Measurements from ENCODE around the gene FPR1.

FPR1 gene

GRCh38 chr19:51721905-51722304 is 29.8 kb downstream of the FPR1 start:
- no peak overlapping the region for H3K4me3 ChIP-seq (ENCODE audit: insufficient read depth, low read depth, low read length, poor library complexity, severe bottlenecking)
- no peaks in the 10 kb centered on the region for H3K27me3 ChIP-seq (replicated peaks; ENCODE audit: control insufficient read depth, insufficient read depth, low read length, poor library complexity, severe bottlenecking)
- DNase-seq, result no peak
- H3K36me3 ChIP-seq (ENCODE audit: control insufficient read depth, insufficient read depth, low read length), result no peaks in the 10 kb centered on the region
- H3K4me1 ChIP-seq (ENCODE audit: control insufficient read depth, insufficient read depth, low read length, poor library complexity, severe bottlenecking), result no peaks in the 10 kb centered on the region
- H3K9me3 ChIP-seq (ENCODE audit: control insufficient read depth, low read length), result no peaks in the 10 kb centered on the region
- H3K27ac ChIP-seq (ENCODE audit: insufficient read depth, low read length, poor library complexity, severe bottlenecking), result no peak overlapping the region

- Histone ChIP-seq H3K9me3 (ENCODE audit: control insufficient read depth, low read length) (no peaks in the 10 kb centered on the region), H3K4me1 (ENCODE audit: control insufficient read depth, insufficient read depth, low read length, poor library complexity, severe bottlenecking) (no peaks in the 10 kb centered on the region), H3K27ac (ENCODE audit: insufficient read depth, low read length, poor library complexity, severe bottlenecking) (no peak overlapping the region), H3K4me3 (ENCODE audit: insufficient read depth, low read depth, low read length, poor library complexity, severe bottlenecking) (no peak overlapping the region), H3K27me3 (replicated peaks; ENCODE audit: control insufficient read depth, insufficient read depth, low read length, poor library complexity, severe bottlenecking) (no peaks in the 10 kb centered on the region), H3K36me3 (ENCODE audit: control insufficient read depth, insufficient read depth, low read length) (no peaks in the 10 kb centered on the region)
- DNase-seq, result no peak
These were observed 32.3 kb downstream of the FPR1 start for GRCh38 chr19:51719251-51719988.

GRCh38 chr19:51716925-51717324 is 34.8 kb downstream of the FPR1 start:
- Histone ChIP-seq H3K4me1 (ENCODE audit: control insufficient read depth, insufficient read depth, low read length, poor library complexity, severe bottlenecking) (no peaks in the 10 kb centered on the region), H3K9me3 (ENCODE audit: control insufficient read depth, low read length) (no peaks in the 10 kb centered on the region), H3K27ac (ENCODE audit: insufficient read depth, low read length, poor library complexity, severe bottlenecking) (no peak overlapping the region), H3K27me3 (replicated peaks; ENCODE audit: control insufficient read depth, insufficient read depth, low read length, poor library complexity, severe bottlenecking) (no peaks in the 10 kb centered on the region), H3K4me3 (ENCODE audit: insufficient read depth, low read depth, low read length, poor library complexity, severe bottlenecking) (no peak overlapping the region), H3K36me3 (ENCODE audit: control insufficient read depth, insufficient read depth, low read length) (no peaks in the 10 kb centered on the region)
- no peak for DNase-seq

GRCh38 chr19:51715850-51716249 is 35.8 kb downstream of the FPR1 start:
- DNase-seq, result no peak
- no peak overlapping the region for H3K27ac ChIP-seq (ENCODE audit: insufficient read depth, low read length, poor library complexity, severe bottlenecking)
- H3K4me1 ChIP-seq (ENCODE audit: control insufficient read depth, insufficient read depth, low read length, poor library complexity, severe bottlenecking), result no peaks in the 10 kb centered on the region
- no peak overlapping the region for H3K4me3 ChIP-seq (ENCODE audit: insufficient read depth, low read depth, low read length, poor library complexity, severe bottlenecking)
- no peaks in the 10 kb centered on the region for H3K9me3 ChIP-seq (ENCODE audit: control insufficient read depth, low read length)
- H3K36me3 ChIP-seq (ENCODE audit: control insufficient read depth, insufficient read depth, low read length), result no peaks in the 10 kb centered on the region
- no peaks in the 10 kb centered on the region for H3K27me3 ChIP-seq (replicated peaks; ENCODE audit: control insufficient read depth, insufficient read depth, low read length, poor library complexity, severe bottlenecking)

DNA sequence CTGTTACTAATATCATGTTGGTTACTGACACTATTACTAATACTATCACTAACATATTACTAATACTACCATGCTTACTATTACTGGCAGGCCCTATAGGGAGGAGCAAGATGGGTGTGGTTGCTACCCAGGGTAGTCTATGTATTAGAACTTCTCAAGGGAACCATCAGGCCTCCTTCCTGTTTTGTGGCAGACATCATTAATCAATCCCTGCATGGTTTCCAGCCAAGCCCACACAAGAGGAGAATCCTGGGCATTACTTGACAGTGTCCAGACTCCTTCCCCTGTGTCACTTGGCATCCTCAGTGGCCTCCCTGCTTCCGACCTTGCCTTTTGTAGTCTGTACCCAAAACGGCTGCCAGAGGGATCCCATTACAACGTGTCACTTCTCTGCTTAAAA is 36.8 kb downstream of the FPR1 start:
- H3K36me3 ChIP-seq (ENCODE audit: control insufficient read depth, insufficient read depth, low read length), result no peaks in the 10 kb centered on the region
- H3K4me1 ChIP-seq (ENCODE audit: control insufficient read depth, insufficient read depth, low read length, poor library complexity, severe bottlenecking), result no peaks in the 10 kb centered on the region
- no peak overlapping the region for H3K27ac ChIP-seq (ENCODE audit: insufficient read depth, low read length, poor library complexity, severe bottlenecking)
- no peak overlapping the region for H3K4me3 ChIP-seq (ENCODE audit: insufficient read depth, low read depth, low read length, poor library complexity, severe bottlenecking)
- no peaks in the 10 kb centered on the region for H3K27me3 ChIP-seq (replicated peaks; ENCODE audit: control insufficient read depth, insufficient read depth, low read length, poor library complexity, severe bottlenecking)
- H3K9me3 ChIP-seq (ENCODE audit: control insufficient read depth, low read length), result no peaks in the 10 kb centered on the region
- DNase-seq, result no peak

DNA sequence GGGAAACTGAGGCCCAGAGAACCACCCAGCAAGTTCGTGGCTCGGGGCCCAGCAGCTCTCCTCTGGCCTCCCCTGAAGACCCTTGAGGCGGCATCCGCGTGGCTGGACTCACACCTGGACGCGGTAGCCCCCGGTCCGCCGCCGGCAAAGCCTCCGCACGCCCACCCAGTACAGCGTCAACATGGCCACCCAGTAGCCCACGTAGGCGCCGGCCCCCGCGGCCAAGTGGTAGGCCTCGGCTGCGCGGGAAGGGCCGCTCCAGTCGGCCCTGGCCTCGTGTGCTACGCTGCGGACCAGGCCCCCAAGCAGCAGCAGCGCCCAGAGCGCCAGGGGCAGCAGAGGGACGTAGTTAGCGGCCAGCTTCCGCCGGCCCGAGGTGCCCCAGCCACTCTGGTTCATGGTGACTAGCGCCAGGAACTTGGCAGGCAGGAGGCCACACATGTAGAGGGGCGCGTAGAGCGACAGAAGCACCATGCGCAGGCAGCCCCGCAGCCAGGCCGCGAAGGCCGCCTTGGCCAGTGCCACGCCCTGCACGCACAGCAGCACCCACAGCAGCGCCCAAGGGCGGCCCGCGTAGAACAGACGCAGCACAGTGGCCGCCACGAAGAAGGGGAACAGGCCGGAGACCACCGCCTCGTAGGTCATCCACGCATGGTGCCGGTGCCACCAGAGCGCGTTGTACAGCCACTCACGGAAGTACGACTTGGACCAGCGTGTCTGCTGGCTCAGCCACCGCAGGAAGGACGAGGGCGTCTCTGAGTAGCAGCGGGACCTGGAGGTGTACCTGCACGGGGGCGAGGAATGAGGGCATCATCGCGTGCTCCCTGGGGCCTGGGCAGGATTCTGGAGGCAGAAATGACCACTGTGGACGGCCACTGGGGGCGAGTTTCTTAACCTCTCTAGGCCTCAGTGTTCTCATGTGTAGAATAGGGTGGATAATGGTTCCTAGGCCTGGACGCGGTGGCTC is 38.1 kb downstream of the FPR1 start:
- Histone ChIP-seq H3K36me3 (ENCODE audit: control insufficient read depth, insufficient read depth, low read length) (no peaks in the 10 kb centered on the region), H3K4me3 (ENCODE audit: insufficient read depth, low read depth, low read length, poor library complexity, severe bottlenecking) (no peak overlapping the region), H3K27ac (ENCODE audit: insufficient read depth, low read length, poor library complexity, severe bottlenecking) (no peak overlapping the region), H3K27me3 (replicated peaks; ENCODE audit: control insufficient read depth, insufficient read depth, low read length, poor library complexity, severe bottlenecking) (no peaks in the 10 kb centered on the region), H3K4me1 (ENCODE audit: control insufficient read depth, insufficient read depth, low read length, poor library complexity, severe bottlenecking) (no peaks in the 10 kb centered on the region), H3K9me3 (ENCODE audit: control insufficient read depth, low read length) (no peaks in the 10 kb centered on the region)
- no peak for DNase-seq

GRCh38 chr19:51712461-51713081 is 39.1 kb downstream of the FPR1 start:
- Histone ChIP-seq H3K36me3 (ENCODE audit: control insufficient read depth, insufficient read depth, low read length) (no peaks in the 10 kb centered on the region), H3K4me1 (ENCODE audit: control insufficient read depth, insufficient read depth, low read length, poor library complexity, severe bottlenecking) (no peaks in the 10 kb centered on the region), H3K27me3 (replicated peaks; ENCODE audit: control insufficient read depth, insufficient read depth, low read length, poor library complexity, severe bottlenecking) (no peaks in the 10 kb centered on the region), H3K4me3 (ENCODE audit: insufficient read depth, low read depth, low read length, poor library complexity, severe bottlenecking) (no peak overlapping the region), H3K27ac (ENCODE audit: insufficient read depth, low read length, poor library complexity, severe bottlenecking) (no peak overlapping the region), H3K9me3 (ENCODE audit: control insufficient read depth, low read length) (no peaks in the 10 kb centered on the region)
- no peak for DNase-seq

DNA sequence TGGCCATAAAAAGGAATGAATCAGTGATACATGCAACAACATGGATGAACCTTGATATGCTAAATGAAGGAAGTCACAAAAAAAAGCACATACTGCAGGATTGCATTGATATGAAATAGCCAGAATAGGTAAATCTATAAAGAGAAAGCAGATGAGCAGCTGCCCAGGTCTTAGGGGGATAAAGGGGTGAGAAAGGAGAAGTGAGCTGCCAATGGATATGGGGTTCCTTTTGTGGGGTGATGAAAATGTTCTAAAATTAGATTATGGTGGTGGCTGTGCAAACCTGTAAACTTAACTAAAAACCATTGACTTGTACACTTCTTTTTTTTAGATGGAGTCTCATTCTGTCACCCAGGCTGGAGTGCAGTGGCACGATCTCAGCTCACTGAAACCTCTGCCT is 40.0 kb downstream of the FPR1 start:
- H3K9me3 ChIP-seq (ENCODE audit: control insufficient read depth, low read length), result no peaks in the 10 kb centered on the region
- no peak for DNase-seq
- no peak overlapping the region for H3K27ac ChIP-seq (ENCODE audit: insufficient read depth, low read length, poor library complexity, severe bottlenecking)
- H3K4me3 ChIP-seq (ENCODE audit: insufficient read depth, low read depth, low read length, poor library complexity, severe bottlenecking), result no peak overlapping the region
- H3K27me3 ChIP-seq (replicated peaks; ENCODE audit: control insufficient read depth, insufficient read depth, low read length, poor library complexity, severe bottlenecking), result no peaks in the 10 kb centered on the region
- H3K36me3 ChIP-seq (ENCODE audit: control insufficient read depth, insufficient read depth, low read length), result no peaks in the 10 kb centered on the region
- no peaks in the 10 kb centered on the region for H3K4me1 ChIP-seq (ENCODE audit: control insufficient read depth, insufficient read depth, low read length, poor library complexity, severe bottlenecking)

- no peaks in the 10 kb centered on the region for H3K27me3 ChIP-seq (replicated peaks; ENCODE audit: control insufficient read depth, insufficient read depth, low read length, poor library complexity, severe bottlenecking)
- no peak overlapping the region for H3K4me3 ChIP-seq (ENCODE audit: insufficient read depth, low read depth, low read length, poor library complexity, severe bottlenecking)
- no peaks in the 10 kb centered on the region for H3K9me3 ChIP-seq (ENCODE audit: control insufficient read depth, low read length)
- no peaks in the 10 kb centered on the region for H3K36me3 ChIP-seq (ENCODE audit: control insufficient read depth, insufficient read depth, low read length)
- no peak for DNase-seq
- H3K27ac ChIP-seq (ENCODE audit: insufficient read depth, low read length, poor library complexity, severe bottlenecking), result no peak overlapping the region
- H3K4me1 ChIP-seq (ENCODE audit: control insufficient read depth, insufficient read depth, low read length, poor library complexity, severe bottlenecking), result no peaks in the 10 kb centered on the region
These were observed 41.5 kb downstream of the FPR1 start for GRCh38 chr19:51710163-51710562.

DNA sequence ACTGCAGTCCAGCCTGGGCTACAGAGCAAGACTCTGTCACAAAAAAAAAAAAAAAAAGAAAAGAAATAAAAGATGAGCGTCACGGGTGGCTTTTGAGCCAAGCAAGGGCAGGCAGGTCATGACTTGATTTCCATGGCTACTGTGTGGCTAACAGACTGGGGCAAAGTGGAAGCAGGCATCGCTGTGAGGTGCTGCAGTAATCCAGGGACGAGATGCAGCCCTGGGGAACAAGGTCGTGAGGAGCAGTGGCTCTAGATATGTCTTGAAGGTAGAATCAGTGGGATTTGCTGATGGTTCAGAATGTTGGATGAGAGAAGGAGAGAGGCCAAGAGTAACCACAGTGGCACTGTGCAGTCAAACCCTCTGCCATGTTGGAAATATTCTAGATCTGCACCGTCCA is 42.1 kb downstream of the FPR1 start:
- no peaks in the 10 kb centered on the region for H3K36me3 ChIP-seq (ENCODE audit: control insufficient read depth, insufficient read depth, low read length)
- H3K9me3 ChIP-seq (ENCODE audit: control insufficient read depth, low read length), result no peaks in the 10 kb centered on the region
- no peak overlapping the region for H3K27ac ChIP-seq (ENCODE audit: insufficient read depth, low read length, poor library complexity, severe bottlenecking)
- H3K4me1 ChIP-seq (ENCODE audit: control insufficient read depth, insufficient read depth, low read length, poor library complexity, severe bottlenecking), result peaks cover 3% of the 10 kb centered on the region
- no peak overlapping the region for H3K4me3 ChIP-seq (ENCODE audit: insufficient read depth, low read depth, low read length, poor library complexity, severe bottlenecking)
- DNase-seq, result no peak
- H3K27me3 ChIP-seq (replicated peaks; ENCODE audit: control insufficient read depth, insufficient read depth, low read length, poor library complexity, severe bottlenecking), result no peaks in the 10 kb centered on the region

Data from effector memory CD4-positive, alpha-beta T cell (primary cell).